H1 (cell line): Measurements from ENCODE around the gene PLPPR2.

Experiments used
- CTCF ChIP-seq, 3 experiments: IDR thresholded peaks; 1 replicate in 2 of 3; 2 replicates in 1 of 3; pipeline versions ENCODE4 v1.5.1 to v1.6.1; 2011; ENCODE audit warnings: low read length in 3 of 3, mild to moderate bottlenecking in 3 of 3, inconsistent platforms in 2 of 3, low read depth in 1 of 3, moderate library complexity in 1 of 3; ENCODE audit not compliant: insufficient read depth in 1 of 3; ENCODE audit errors: control extremely low read depth in 1 of 3
- EZH2 ChIP-seq: fragments of 200-600 bp; sonication (generic); IDR thresholded peaks from 2 replicates; pipeline ENCODE4 v1.7.1; 2012; ENCODE audit warnings: low read depth, mild to moderate bottlenecking, moderate library complexity, low read length, inconsistent platforms; ENCODE audit not compliant: severe bottlenecking
- RAD21 ChIP-seq, 2 experiments: IDR thresholded peaks in 1 of 2; conservative IDR thresholded peaks in 1 of 2; 2 replicates each; pipeline ENCODE4 v1.6.1; 2011; ENCODE audit warnings: low read depth in 2 of 2, low read length in 2 of 2, improper control_type of control experiment in 1 of 2, inconsistent platforms in 1 of 2, mild to moderate bottlenecking in 1 of 2, moderate library complexity in 1 of 2
- SIN3A ChIP-seq, 2 experiments: IDR thresholded peaks in 1 of 2; conservative IDR thresholded peaks in 1 of 2; 2 replicates each; pipeline ENCODE4 v1.6.1; 2011 to 2012; ENCODE audit warnings: low read length in 2 of 2, improper control_type of control experiment in 1 of 2, low read depth in 1 of 2, mild to moderate bottlenecking in 1 of 2

DNA sequence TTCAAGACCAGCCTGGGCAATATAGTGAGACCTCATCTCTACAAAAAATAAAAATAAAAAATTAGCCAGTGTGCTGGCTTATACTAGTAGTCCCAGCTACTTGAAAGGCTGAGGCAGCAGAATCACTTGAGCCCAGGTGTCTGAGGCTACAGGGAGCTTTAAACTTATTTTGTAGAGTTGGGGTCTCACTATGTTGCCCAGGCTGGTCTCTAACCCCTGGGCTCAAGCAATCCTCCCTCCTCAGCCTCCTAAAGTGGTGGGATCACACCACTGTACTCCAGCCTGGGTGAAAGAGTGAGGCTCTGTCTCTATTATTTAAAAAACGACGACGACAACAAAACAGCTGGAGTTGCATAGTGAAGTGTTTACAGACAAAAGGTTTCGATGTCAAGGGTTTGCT lies 23.7 kb upstream of the PLPPR2 start:
- TF ChIP-seq CTCF (IDR thresholded peaks at IDR 0.05; ENCODE audit: control extremely low read depth in 1 of 3, insufficient read depth in 1 of 3, low read depth in 1 of 3, low read length in 3 of 3): no peak
- no peak for TF ChIP-seq RAD21 (IDR thresholded peaks at IDR 0.05 in 1 of 2, conservative IDR thresholded peaks at IDR 0.05 in 1 of 2; ENCODE audit: low read depth in 2 of 2, low read length in 2 of 2)
- TF ChIP-seq EZH2: no peak
- TF ChIP-seq SIN3A (conservative IDR thresholded peaks at IDR 0.05 in 1 of 2, IDR thresholded peaks at IDR 0.05 in 1 of 2; ENCODE audit: low read depth in 1 of 2, low read length in 2 of 2): no peak
